Natural killer cell (primary cell): ENCODE measurements around the gene PCNX1. TPM values are rescaled to one million over a fixed set of nuclear protein-coding genes. Genes with fewer than 3 reads are reported as not detected.
"Not testable (repeated sequence)": the region's sequence is repeated elsewhere in the genome, so short reads cannot be mapped to it uniquely, and the experiment has no call there.

Experiments
- ATAC-seq, 3 donors: fragments of 150-1000 bp in 2 of 3; fragments of 200-7000 bp in 1 of 3; cut with Tn5 transposase; 1 replicate in 1 of 3; 2 replicates in 2 of 3; pipeline ENCODE4 v1.10.0; 2021; ENCODE audit warnings: mild to moderate bottlenecking in 2 of 3, moderate library complexity in 2 of 3
- DNase-seq, 2 donors: peaks; one replicate each; pipeline versions ENCODE4 v3.0.0 to v3.0.0-alpha.2; 2013 to 2021; ENCODE audit warnings: mixed read lengths in 1 of 2
- H3K27ac ChIP-seq: one replicate; pipeline ENCODE4 v1.5.1; 2013; ENCODE audit warnings: mild to moderate bottlenecking, low read length
- H3K27me3 ChIP-seq: one replicate; pipeline ENCODE4 v1.6.1; 2013; ENCODE audit warnings: low read length; ENCODE audit not compliant: control insufficient read depth, insufficient read depth
- H3K36me3 ChIP-seq: one replicate; pipeline ENCODE4 v1.6.1; 2013; ENCODE audit warnings: low read length; ENCODE audit not compliant: control insufficient read depth, insufficient read depth
- H3K4me1 ChIP-seq: one replicate; pipeline ENCODE4 v1.6.1; 2013; ENCODE audit warnings: low read length; ENCODE audit not compliant: control insufficient read depth, insufficient read depth
- H3K4me3 ChIP-seq: one replicate; pipeline ENCODE4 v1.5.1; 2013; ENCODE audit warnings: low read length
- H3K9me3 ChIP-seq: one replicate; pipeline ENCODE4 v1.6.1; 2013; ENCODE audit warnings: low read length; ENCODE audit not compliant: control insufficient read depth, insufficient read depth
- H3K27ac Mint-ChIP-seq, 2 donors: one replicate each; pipeline ENCODE4 v1.8.0; 2022; ENCODE audit warnings: mild to moderate bottlenecking in 2 of 2, mixed read lengths in 2 of 2, moderate library complexity in 1 of 2
- H3K27me3 Mint-ChIP-seq, 2 donors: one replicate each; pipeline ENCODE4 v1.8.0; 2022; ENCODE audit warnings: low read depth in 2 of 2, mixed read lengths in 2 of 2
- H3K36me3 Mint-ChIP-seq: one replicate; pipeline ENCODE4 v1.8.0; 2022; ENCODE audit warnings: mixed read lengths
- H3K4me1 Mint-ChIP-seq, 2 donors: one replicate each; pipeline ENCODE4 v1.8.0; 2022; ENCODE audit warnings: mixed read lengths in 2 of 2
- H3K4me3 Mint-ChIP-seq: one replicate; pipeline ENCODE4 v1.8.0; 2022; ENCODE audit warnings: mild to moderate bottlenecking, moderate library complexity, mixed read lengths
- H3K9me3 Mint-ChIP-seq, 2 donors: one replicate each; pipeline ENCODE4 v1.8.0; 2022; ENCODE audit warnings: mixed read lengths in 2 of 2
- CTCF ChIP-seq: fragments of 200-600 bp; IDR thresholded peaks from one replicate; pipeline ENCODE4 v1.8.0; 2022; ENCODE audit warnings: antibody characterized with exemption
- WGBS: methylation state at CpG from one replicate; pipeline ENCODE4 v1.1.7; 2013; ENCODE audit warnings: missing lambda C conversion rate; ENCODE audit not compliant: insufficient coverage; 5-methylcytosine and 5-hydroxymethylcytosine counted together
- intact Hi-C: fragments of 100-400 bp; cut with micrococcal nuclease; formaldehyde crosslinking; loops from one replicate; pipeline ENCODE4 v1.14.2; 2022
- total RNA-seq, 4 donors: library from RNA; stranded (reverse); fragments of 120-200 nt in 1 of 4; gene quantifications; one replicate each; pipeline versions ENCODE4 v1.2.3 to v1.2.4, GENCODE V29; 2013 to 2022

Gene PCNX1
- total RNA-seq, 3 donors from 2014 or later (not counting 1 experiment from before 2014, with no cell fraction given) = 79.8 to 124 (median 119) TPM

- Mint-ChIP-seq H3K4me1 (peaks cover 6 to 19% of the 10 kb centered on the region in 2 donors), H3K4me3 (no peak overlapping the region), H3K36me3 (no peaks in the 10 kb centered on the region), H3K27ac (peak overlapping the region in 1 of 2 donors; percentile 64), H3K27me3 (peaks cover 0 to 4% of the 10 kb centered on the region in 2 donors), H3K9me3 (no peaks in the 10 kb centered on the region)
- DNase-seq (peak in 1 of 2 donors; percentile 66), ATAC-seq (peak; percentile 61 to 73 (median 71))
- Histone ChIP-seq H3K4me3 (no peak overlapping the region), H3K27ac (peak overlapping the region; percentile 57), H3K27me3 (no peaks in the 10 kb centered on the region), H3K4me1 (peaks cover 28% of the 10 kb centered on the region), H3K36me3 (no peaks in the 10 kb centered on the region), H3K9me3 (no peaks in the 10 kb centered on the region)
- 69% methylated on average over 9 of the region's 9 CpGs for WGBS
- intact Hi-C loops = loop anchor here (5.0 to 10.0 kb wide), 2 partner anchors 179 to 261 kb away; partner anchors contain the start of gene SIPA1L1
- TF ChIP-seq CTCF = no peak
These were observed 236.4 kb downstream of the PCNX1 start for GRCh38 chr14:71143381-71144290.

- not testable (repeated sequence) for ATAC-seq, H3K27me3 ChIP-seq, H3K27ac ChIP-seq, DNase-seq, H3K9me3 Mint-ChIP-seq, H3K4me3 Mint-ChIP-seq, H3K27me3 Mint-ChIP-seq, H3K27ac Mint-ChIP-seq, H3K4me3 ChIP-seq, H3K36me3 ChIP-seq
- Histone ChIP-seq H3K9me3 (peaks cover 18% of the 10 kb centered on the region), H3K4me1 (peaks cover 26% of the 10 kb centered on the region)
- WGBS = 93% methylated on average over 7 of the region's 7 CpGs
- Mint-ChIP-seq H3K36me3 (peaks cover 10% of the 10 kb centered on the region), H3K4me1 (peaks cover 6 to 15% of the 10 kb centered on the region in 2 donors)
- intact Hi-C loops = loop anchor here (10.0 kb wide), 1 partner anchor 257 kb away; no protein-coding TSS in a partner anchor
These were observed 240.1 kb downstream of the PCNX1 start for GRCh38 chr14:71147335-71147734.

GRCh38 chr14:71148627-71149026, 241.4 kb downstream of the PCNX1 start:
- H3K4me3 ChIP-seq = no peak overlapping the region
- TF ChIP-seq CTCF = no peak
- WGBS = 22% methylated on average over 3 of the region's 3 CpGs
- Mint-ChIP-seq H3K36me3 (peaks cover 10% of the 10 kb centered on the region), H3K4me1 (peaks cover 1 to 2% of the 10 kb centered on the region in 2 donors), H3K27ac (no peak overlapping the region), H3K9me3 (peaks cover 2 to 7% of the 10 kb centered on the region in 2 donors), H3K4me3 (no peak overlapping the region), H3K27me3 (no peaks in the 10 kb centered on the region)
- no peaks in the 10 kb centered on the region for H3K27me3 ChIP-seq
- peaks cover 13% of the 10 kb centered on the region for H3K4me1 ChIP-seq
- ATAC-seq = no peak
- intact Hi-C loops = loop anchor here (10.0 kb wide), 1 partner anchor 256 kb away; no protein-coding TSS in a partner anchor
- peaks cover 18% of the 10 kb centered on the region for H3K9me3 ChIP-seq
- H3K36me3 ChIP-seq = no peaks in the 10 kb centered on the region
- no peak for DNase-seq
- H3K27ac ChIP-seq = no peak overlapping the region

GRCh38 chr14:71150737-71151136, 243.5 kb downstream of the PCNX1 start:
- H3K4me3 ChIP-seq = no peak overlapping the region
- Mint-ChIP-seq H3K27me3 (peaks cover 0 to 4% of the 10 kb centered on the region in 2 donors), H3K4me3 (no peak overlapping the region), H3K4me1 (no peaks in the 10 kb centered on the region), H3K36me3 (peaks cover 10% of the 10 kb centered on the region), H3K27ac (no peak overlapping the region), H3K9me3 (peaks cover 2 to 7% of the 10 kb centered on the region in 2 donors)
- no peak for TF ChIP-seq CTCF
- DNase-seq = no peak
- intact Hi-C loops = no loop called here
- peaks cover 9% of the 10 kb centered on the region for H3K4me1 ChIP-seq
- no peaks in the 10 kb centered on the region for H3K36me3 ChIP-seq
- H3K9me3 ChIP-seq = peaks cover 18% of the 10 kb centered on the region
- WGBS = 63% methylated on average over 5 of the region's 5 CpGs
- H3K27ac ChIP-seq = no peak overlapping the region
- no peak for ATAC-seq
- no peaks in the 10 kb centered on the region for H3K27me3 ChIP-seq
